PC-3 (cell line): ENCODE measurements around the gene GMDS. TPM values are rescaled to one million over a fixed set of nuclear protein-coding genes. Genes with fewer than 3 reads are reported as not detected.

Source experiments
- ATAC-seq: fragments of 200-7000 bp; cut with Tn5 transposase; 2 replicates; pipeline ENCODE4 v1.9.1; 2020; ENCODE audit warnings: mild to moderate bottlenecking, moderate library complexity
- BruUV-seq: library from RNA; stranded (reverse); fragments of 400-500 nt; replicated peaks from 2 replicates; lab custom pipeline; 2021; lab: Mats Ljungman, UMichigan
- CTCF ChIA-PET: fragments of 300-600 bp; sonication (Branson Sonifier 250); formaldehyde crosslinking; loops from one replicate; lab custom pipeline; 2022; ENCODE audit warnings: antibody characterized with exemption; lab: Charles Lee
- POLR2A ChIA-PET: fragments of 300-600 bp; sonication (Branson Sonifier 250); formaldehyde crosslinking; loops from one replicate; lab custom pipeline; 2022; ENCODE audit warnings: antibody characterized with exemption; ENCODE audit not compliant: unreplicated experiment; lab: Charles Lee
- DNase-seq: peaks from one replicate; pipeline ENCODE4 v3.0.0-alpha.2; 2015
- H2AFZ ChIP-seq: fragments of 300-600 bp; sonication (generic); 2 replicates; pipeline ENCODE4 v1.6.0; 2016; ENCODE audit warnings: antibody characterized with exemption, low read length
- H3F3A ChIP-seq: fragments of 300-600 bp; sonication (generic); one replicate; pipeline ENCODE4 v1.6.0; 2017; ENCODE audit warnings: antibody characterized with exemption, low read length, control low read depth, mild to moderate bottlenecking; ENCODE audit not compliant: unreplicated experiment
- H3K27ac ChIP-seq: fragments of 300-600 bp; sonication (generic); 2 replicates; pipeline ENCODE4 v1.5.1; 2016; ENCODE audit warnings: mild to moderate bottlenecking, low read length
- H3K27me3 ChIP-seq: fragments of 300-600 bp; sonication (generic); 2 replicates; pipeline ENCODE4 v1.6.1; 2016; ENCODE audit warnings: low read length, mixed read lengths
- H3K36me3 ChIP-seq: fragments of 300-600 bp; sonication (generic); 2 replicates; pipeline ENCODE4 v1.6.1; 2016; ENCODE audit warnings: low read depth, mixed run types, low read length, mixed read lengths
- H3K4me1 ChIP-seq: fragments of 300-600 bp; sonication (generic); 2 replicates; pipeline ENCODE4 v1.5.1; 2016; ENCODE audit warnings: low read length; ENCODE audit not compliant: insufficient read depth
- H3K4me2 ChIP-seq: fragments of 300-600 bp; sonication (generic); 2 replicates; pipeline ENCODE4 v1.6.0; 2016; ENCODE audit warnings: low read length
- H3K4me3 ChIP-seq: fragments of 300-600 bp; sonication (generic); 2 replicates; pipeline ENCODE4 v1.5.1; 2016; ENCODE audit warnings: mild to moderate bottlenecking, low read length, mixed read lengths
- H3K79me2 ChIP-seq: fragments of 300-600 bp; sonication (generic); 2 replicates; pipeline ENCODE4 v1.6.1; 2017; ENCODE audit warnings: low read length, mixed read lengths
- H3K9ac ChIP-seq: fragments of 300-600 bp; sonication (generic); 2 replicates; pipeline ENCODE4 v1.6.0; 2016; ENCODE audit warnings: mild to moderate bottlenecking, low read length
- H3K9me2 ChIP-seq: fragments of 300-600 bp; sonication (generic); replicated peaks from 2 replicates; pipeline ENCODE4 v1.6.1; 2016; ENCODE audit warnings: mixed run types, low read length, mixed read lengths
- H3K9me3 ChIP-seq: fragments of 300-600 bp; sonication (generic); 2 replicates; pipeline ENCODE4 v1.6.1; 2016; ENCODE audit warnings: low read length, mixed read lengths
- H4K20me1 ChIP-seq: fragments of 300-600 bp; sonication (generic); 2 replicates; pipeline ENCODE4 v1.6.1; 2016; ENCODE audit warnings: low read length, mixed read lengths
- EZH2 ChIP-seq: fragments of 300-600 bp; sonication (generic); IDR thresholded peaks from one replicate; pipeline ENCODE4 v1.6.1; 2017; ENCODE audit warnings: antibody characterized with exemption, mild to moderate bottlenecking, low read length; ENCODE audit not compliant: unreplicated experiment
- EZH2phosphoT487 ChIP-seq: fragments of 300-600 bp; sonication (generic); IDR thresholded peaks from 2 replicates; pipeline ENCODE4 v1.6.1; 2018; ENCODE audit warnings: mild to moderate bottlenecking, antibody characterized with exemption, low read length, borderline replicate concordance
- intact Hi-C: fragments of 100-400 bp; cut with micrococcal nuclease; formaldehyde crosslinking; loops from 2 replicates; pipeline ENCODE4 v1.9.0; 2023
- total RNA-seq: library from RNA; depleted of rRNA; stranded (reverse); fragments of >200 nt; gene quantifications from 2 replicates; pipeline ENCODE4 v1.2.3, GENCODE V29; 2014
- TF ChIP-seq, protein P1 (sequence below): fragments of 300-600 bp; sonication (generic); conservative IDR thresholded peaks from 2 replicates; pipeline ENCODE4 v1.5.1; 2017; ENCODE audit warnings: antibody characterized with exemption, low read depth, mild to moderate bottlenecking, low read length

Gene GMDS
- total RNA-seq, 1 experiment from 2014 or later: 18.3 TPM

DNA sequence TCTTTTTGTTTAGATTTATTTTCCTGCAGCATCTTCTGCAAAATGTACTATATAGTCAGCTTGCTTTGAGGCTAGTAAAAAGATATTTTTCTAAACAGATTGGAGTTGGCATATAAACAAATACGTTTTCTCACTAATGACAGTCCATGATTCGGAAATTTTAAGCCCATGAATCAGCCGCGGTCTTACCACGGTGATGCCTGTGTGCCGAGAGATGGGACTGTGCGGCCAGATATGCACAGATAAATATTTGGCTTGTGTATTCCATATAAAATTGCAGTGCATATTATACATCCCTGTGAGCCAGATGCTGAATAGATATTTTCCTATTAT lies 632.5 kb downstream of the GMDS start:
- intact Hi-C loops: loop anchor here (1.0 to 5.0 kb wide), 5 partner anchors 66 to 299 kb away; no protein-coding TSS in a partner anchor
- no peak overlapping the region for H2AFZ ChIP-seq
- peaks cover 16% of the 10 kb centered on the region for H4K20me1 ChIP-seq
- H3K4me3 ChIP-seq: peak overlapping the region; percentile 80
- no TSS peak for BruUV-seq
- no peaks in the 10 kb centered on the region for H3K9me3 ChIP-seq
- H3K79me2 ChIP-seq: peaks cover 43% of the 10 kb centered on the region
- TF ChIP-seq EZH2phosphoT487 (no peak), EZH2 (no peak)
- TF ChIP-seq, protein P1, sequence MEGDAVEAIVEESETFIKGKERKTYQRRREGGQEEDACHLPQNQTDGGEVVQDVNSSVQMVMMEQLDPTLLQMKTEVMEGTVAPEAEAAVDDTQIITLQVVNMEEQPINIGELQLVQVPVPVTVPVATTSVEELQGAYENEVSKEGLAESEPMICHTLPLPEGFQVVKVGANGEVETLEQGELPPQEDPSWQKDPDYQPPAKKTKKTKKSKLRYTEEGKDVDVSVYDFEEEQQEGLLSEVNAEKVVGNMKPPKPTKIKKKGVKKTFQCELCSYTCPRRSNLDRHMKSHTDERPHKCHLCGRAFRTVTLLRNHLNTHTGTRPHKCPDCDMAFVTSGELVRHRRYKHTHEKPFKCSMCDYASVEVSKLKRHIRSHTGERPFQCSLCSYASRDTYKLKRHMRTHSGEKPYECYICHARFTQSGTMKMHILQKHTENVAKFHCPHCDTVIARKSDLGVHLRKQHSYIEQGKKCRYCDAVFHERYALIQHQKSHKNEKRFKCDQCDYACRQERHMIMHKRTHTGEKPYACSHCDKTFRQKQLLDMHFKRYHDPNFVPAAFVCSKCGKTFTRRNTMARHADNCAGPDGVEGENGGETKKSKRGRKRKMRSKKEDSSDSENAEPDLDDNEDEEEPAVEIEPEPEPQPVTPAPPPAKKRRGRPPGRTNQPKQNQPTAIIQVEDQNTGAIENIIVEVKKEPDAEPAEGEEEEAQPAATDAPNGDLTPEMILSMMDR: no peak
- POLR2A ChIA-PET: no interaction called here
- H3K9me2 ChIP-seq: no peaks in the 10 kb centered on the region
- no peaks in the 10 kb centered on the region for H3K36me3 ChIP-seq
- no peaks in the 10 kb centered on the region for H3F3A ChIP-seq
- H3K27ac ChIP-seq: no peak overlapping the region
- DNase-seq (peak; percentile 84), ATAC-seq (peak; percentile 17)
- peak overlapping the region; percentile 91 for H3K4me2 ChIP-seq
- H3K9ac ChIP-seq: peak overlapping the region; percentile 76; the same call in 1 of the 2 replicates
- no peaks in the 10 kb centered on the region for H3K27me3 ChIP-seq
- CTCF ChIA-PET: interaction anchor here (2.0 kb wide), 1 partner anchor 74 kb away, joined by 15 read pairs; no protein-coding TSS in a partner anchor
- H3K4me1 ChIP-seq: 0 out of 2 replicates have a peak, but pooled peaks cover 4% of the 10 kb centered on the region

DNA sequence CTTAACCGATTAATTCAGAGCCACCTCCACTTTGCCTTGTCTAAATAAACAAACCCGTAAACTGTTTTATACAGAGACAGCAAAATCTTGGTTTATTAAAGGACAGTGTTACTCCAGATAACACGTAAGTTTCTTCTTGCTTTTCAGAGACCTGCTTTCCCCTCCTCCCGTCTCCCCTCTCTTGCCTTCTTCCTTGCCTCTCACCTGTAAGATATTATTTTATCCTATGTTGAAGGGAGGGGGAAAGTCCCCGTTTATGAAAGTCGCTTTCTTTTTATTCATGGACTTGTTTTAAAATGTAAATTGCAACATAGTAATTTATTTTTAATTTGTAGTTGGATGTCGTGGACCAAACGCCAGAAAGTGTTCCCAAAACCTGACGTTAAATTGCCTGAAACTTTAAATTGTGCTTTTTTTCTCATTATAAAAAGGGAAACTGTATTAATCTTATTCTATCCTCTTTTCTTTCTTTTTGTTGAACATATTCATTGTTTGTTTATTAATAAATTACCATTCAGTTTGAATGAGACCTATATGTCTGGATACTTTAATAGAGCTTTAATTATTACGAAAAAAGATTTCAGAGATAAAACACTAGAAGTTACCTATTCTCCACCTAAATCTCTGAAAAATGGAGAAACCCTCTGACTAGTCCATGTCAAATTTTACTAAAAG lies 633.0 kb downstream of the GMDS start:
- intact Hi-C loops: loop anchor here (1.0 to 5.0 kb wide), 5 partner anchors 66 to 300 kb away; no protein-coding TSS in a partner anchor
- TSS peak; percentile 78 for BruUV-seq
- H3K79me2 ChIP-seq: peaks cover 43% of the 10 kb centered on the region

More for the DNA sequence above, 633.0 kb downstream of the GMDS start:
- peak overlapping the region; percentile 91 for H3K4me2 ChIP-seq
- H3K4me1 ChIP-seq: 0 out of 2 replicates have a peak, but pooled peaks cover 4% of the 10 kb centered on the region
- peak overlapping the region; percentile 80 for H3K4me3 ChIP-seq
- ATAC-seq: no peak
- TF ChIP-seq EZH2 (no peak), EZH2phosphoT487 (no peak)
- TF ChIP-seq, protein P1: no peak
- peak overlapping the region; percentile 76 for H3K9ac ChIP-seq
- peak overlapping the region; percentile 45; the same call in 1 of the 2 replicates for H2AFZ ChIP-seq
- POLR2A ChIA-PET: interaction anchor here (0.6 to 0.7 kb wide), 2 partner anchors 111 to 1374 kb away, joined by 4 read pairs; no protein-coding TSS in a partner anchor
- H4K20me1 ChIP-seq: peaks cover 16% of the 10 kb centered on the region
- H3K27me3 ChIP-seq: no peaks in the 10 kb centered on the region
- H3K9me3 ChIP-seq: no peaks in the 10 kb centered on the region
- peak; percentile 19 for DNase-seq
- H3K9me2 ChIP-seq: no peaks in the 10 kb centered on the region
- no peaks in the 10 kb centered on the region for H3F3A ChIP-seq
- no peaks in the 10 kb centered on the region for H3K36me3 ChIP-seq
- peak overlapping the region; percentile 17; the same call in 1 of the 2 replicates for H3K27ac ChIP-seq
- CTCF ChIA-PET: interaction anchor here (0.7 to 2.0 kb wide), 3 partner anchors 75 to 492 kb away, joined by 3 to 15 read pairs (median 5); no protein-coding TSS in a partner anchor
